OCI-LY7 (cell line): ENCODE results near the gene DIS3L.

ENCODE experiments used
- EZH2phosphoT487 ChIP-seq: fragments of 200-600 bp; sonication (generic); IDR thresholded peaks from 2 replicates; pipeline ENCODE4 v1.6.1; 2018; ENCODE audit warnings: low read depth, borderline replicate concordance, mild to moderate bottlenecking, mixed run types, antibody characterized with exemption, low read length, moderate library complexity, mixed read lengths
- TF ChIP-seq, protein P1 (sequence below): fragments of 200-600 bp; sonication (generic); conservative IDR thresholded peaks from 2 replicates; pipeline ENCODE4 v1.5.1; 2014; ENCODE audit warnings: mild to moderate bottlenecking, antibody characterized with exemption, low read length, moderate library complexity, mixed read lengths

DNA sequence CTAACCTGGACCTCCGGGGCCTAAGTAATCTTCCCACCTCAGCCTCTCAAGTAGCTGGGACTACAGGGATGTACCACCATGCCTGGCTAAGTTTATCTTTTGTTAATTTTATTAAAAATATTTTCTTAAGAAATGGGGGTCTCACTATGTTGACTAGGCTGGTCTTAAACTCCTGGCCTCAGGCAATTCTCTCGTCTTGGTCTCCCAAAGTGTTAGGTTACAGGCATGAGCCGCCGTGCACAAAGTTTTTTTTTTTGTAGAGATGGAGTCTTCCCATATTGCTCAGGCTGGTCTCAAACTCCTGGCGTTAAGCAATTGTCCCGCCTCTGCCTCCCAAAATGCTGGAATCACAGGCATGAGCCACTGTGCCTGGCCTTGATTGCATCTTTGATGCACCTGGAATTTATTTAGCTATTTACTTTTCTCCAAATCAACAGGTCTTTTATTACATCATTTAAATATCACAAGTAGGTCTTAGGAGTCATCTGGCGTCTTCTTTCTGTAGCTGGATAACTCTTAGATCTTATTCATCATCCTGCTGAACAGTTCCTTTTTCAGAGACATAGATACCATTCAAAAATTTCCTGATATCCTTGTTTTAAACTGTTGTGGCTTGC lies 85.6 kb downstream of the DIS3L start:
- TF ChIP-seq, protein P1, sequence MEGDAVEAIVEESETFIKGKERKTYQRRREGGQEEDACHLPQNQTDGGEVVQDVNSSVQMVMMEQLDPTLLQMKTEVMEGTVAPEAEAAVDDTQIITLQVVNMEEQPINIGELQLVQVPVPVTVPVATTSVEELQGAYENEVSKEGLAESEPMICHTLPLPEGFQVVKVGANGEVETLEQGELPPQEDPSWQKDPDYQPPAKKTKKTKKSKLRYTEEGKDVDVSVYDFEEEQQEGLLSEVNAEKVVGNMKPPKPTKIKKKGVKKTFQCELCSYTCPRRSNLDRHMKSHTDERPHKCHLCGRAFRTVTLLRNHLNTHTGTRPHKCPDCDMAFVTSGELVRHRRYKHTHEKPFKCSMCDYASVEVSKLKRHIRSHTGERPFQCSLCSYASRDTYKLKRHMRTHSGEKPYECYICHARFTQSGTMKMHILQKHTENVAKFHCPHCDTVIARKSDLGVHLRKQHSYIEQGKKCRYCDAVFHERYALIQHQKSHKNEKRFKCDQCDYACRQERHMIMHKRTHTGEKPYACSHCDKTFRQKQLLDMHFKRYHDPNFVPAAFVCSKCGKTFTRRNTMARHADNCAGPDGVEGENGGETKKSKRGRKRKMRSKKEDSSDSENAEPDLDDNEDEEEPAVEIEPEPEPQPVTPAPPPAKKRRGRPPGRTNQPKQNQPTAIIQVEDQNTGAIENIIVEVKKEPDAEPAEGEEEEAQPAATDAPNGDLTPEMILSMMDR = no peak
- TF ChIP-seq EZH2phosphoT487 = no peak
